Smooth muscle cell of trachea (primary cell): ENCODE data around the gene RNASEH1. TPM values are rescaled to one million over a fixed set of nuclear protein-coding genes. Genes with fewer than 3 reads are reported as not detected.

ENCODE experiments used
- total RNA-seq: library from RNA; depleted of rRNA; stranded (reverse); fragments of >200 nt; gene quantifications from 2 replicates; pipeline ENCODE4 v1.2.1, GENCODE V29; 2014

The RNASEH1 gene
- 28.3 and 41.3 TPM in 2 replicates for total RNA-seq

GRCh38 chr2:3558205-3559014, at the start of gene RNASEH1:
TSS of gene RNASEH1 (minus strand) at chr2:3558333. CDS start at chr2:3558260, 73 bp downstream.

GRCh38 chr2:3594493-3595281, 36.6 kb upstream of the RNASEH1 start, which contains the start of gene COLEC11:
TSS of gene COLEC11 (plus strand) at chr2:3595112. CDS start at chr2:3604341, 9,229 bp downstream.

GRCh38 chr2:3519255-3520205, 38.6 kb downstream of the RNASEH1 start, which contains the start of gene ADI1:
TSS of gene ADI1 (minus strand) at chr2:3519531. CDS start at chr2:3519487, 44 bp downstream.

Other genes with a start within 250 kb of the RNASEH1 start
- gene EIPR1, start 180.5 kb downstream of the RNASEH1 start, total RNA-seq, result 31.4 and 34.9 TPM in 2 replicates
- gene TRAPPC12, start 178.6 kb downstream of the RNASEH1 start, total RNA-seq, result 80.4 and 97.3 TPM in 2 replicates
- gene ADI1, start 38.8 kb downstream of the RNASEH1 start, total RNA-seq, result 43.5 and 66.0 TPM in 2 replicates
- gene RPS7, start 16.9 kb upstream of the RNASEH1 start, total RNA-seq, result 1,266 and 2,068 TPM in 2 replicates
- 0.44 TPM in 1 of 2 replicates, not detected in the other for gene COLEC11, start 36.8 kb upstream of the RNASEH1 start, total RNA-seq
- not detected in 2 replicates for gene ALLC, start 99.9 kb upstream of the RNASEH1 start, total RNA-seq
- not detected in 2 replicates for gene DCDC2C, start 145.2 kb upstream of the RNASEH1 start, total RNA-seq